Measurements from ENCODE around the gene TACO1. TPM values are rescaled to one million over a fixed set of nuclear protein-coding genes. Genes with fewer than 3 reads are reported as not detected.

TACO1 gene
- total and polyA plus RNA-seq, 2 of the 4 experiments (the other 2 are of a cell fraction) = 6.5 to 28.8 TPM

DNA sequence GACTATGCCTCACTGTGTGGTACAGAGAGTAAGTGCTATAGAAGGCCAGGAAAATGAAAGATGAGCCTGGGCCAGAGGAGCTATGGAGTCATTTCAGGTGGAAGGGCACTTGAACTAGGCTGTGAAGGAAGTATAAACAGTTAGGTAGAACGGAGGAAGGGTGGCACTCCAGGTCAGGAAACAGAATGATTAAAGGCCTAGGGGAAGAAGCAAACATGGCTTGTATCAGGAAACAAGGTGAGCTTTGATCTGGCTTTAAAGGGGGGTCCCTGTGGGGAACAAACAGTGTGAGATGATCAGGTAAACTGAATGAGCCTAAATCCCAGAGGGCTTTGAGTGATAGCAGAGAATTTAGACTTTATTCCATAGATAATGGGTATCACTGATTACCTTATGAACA lies 38.4 kb downstream of the TACO1 start:
- no peak overlapping the region for H3K4ac ChIP-seq (ENCODE audit: low read depth, low read length)
- 0 out of 2 replicates have a peak, but pooled peaks cover 3% of the 10 kb centered on the region for H4K20me1 ChIP-seq (ENCODE audit: insufficient read depth, low read length)
- H3K79me1 ChIP-seq (ENCODE audit: low read depth in 1 of 2, low read length in 2 of 2) = peaks cover 3 to 11% of the 10 kb centered on the region in 2 experiments; a peak in 2 of 4 replicates
- ATAC-seq (ENCODE audit: low read depth) (no peak), DNase-seq (no peak)
- H3K23ac ChIP-seq (ENCODE audit: low read depth, low read length) = no peak overlapping the region
- in situ Hi-C loops (cut with MboI; ENCODE audit: low sequenced_read_pairs) (no loop called here), intact Hi-C loops (cut with micrococcal nuclease) (no loop called here), dilution Hi-C loops (cut with HindIII; ENCODE audit: low sequenced_read_pairs, unreplicated experiment) (no loop called here)
- no peak overlapping the region for H2AFZ ChIP-seq (replicated peaks; ENCODE audit: low read length, poor library complexity)
- H2BK20ac ChIP-seq (ENCODE audit: low read depth, low read length) = no peak overlapping the region
- H3K14ac ChIP-seq (replicated peaks; ENCODE audit: low read depth, low read length) = no peak overlapping the region
- H2AK5ac ChIP-seq (ENCODE audit: low read depth, low read length) = no peak overlapping the region
- no peaks in the 10 kb centered on the region for H3K9me3 ChIP-seq (ENCODE audit: control insufficient read depth, insufficient read depth, low read length)
- no peak overlapping the region for H3K27ac ChIP-seq (ENCODE audit: insufficient read depth, low read length)
- H2BK5ac ChIP-seq (ENCODE audit: low read depth, low read length, poor library complexity, severe bottlenecking) = no peak overlapping the region
- no peak overlapping the region for H3K4me2 ChIP-seq (ENCODE audit: low read depth, low read length)
- no peak overlapping the region for H3K4me3 ChIP-seq (ENCODE audit: insufficient read depth, low read depth, low read length)
- H3K9me1 ChIP-seq (ENCODE audit: insufficient read depth, low read length) = peaks cover 15% of the 10 kb centered on the region; the same call in 1 of the 2 replicates
- POLR2A ChIA-PET (ENCODE audit: unreplicated experiment) = no interaction called here
- no TSS peak for BruUV-seq (replicated peaks)
- H3K9ac ChIP-seq (ENCODE audit: low read depth, low read length) = no peak overlapping the region
- no peak overlapping the region for H4K8ac ChIP-seq (ENCODE audit: low read depth in 2 of 2, low read length in 2 of 2)
- no peak overlapping the region for H4K91ac ChIP-seq (ENCODE audit: insufficient read depth, low read depth, low read length)
- H3K18ac ChIP-seq (ENCODE audit: low read depth, low read length) = no peak overlapping the region
- peaks cover 5% of the 10 kb centered on the region for H3K4me1 ChIP-seq (ENCODE audit: control insufficient read depth, insufficient read depth, low read length)
- H4K5ac ChIP-seq (ENCODE audit: low read depth, low read length) = no peak overlapping the region
- WGBS, 2 experiments (ENCODE audit: extremely low coverage in 2 of 2, insufficient read length in 1 of 2) = 17% methylated on average over 1 of the region's 1 CpG; no CpG with 5 or more reads in 1 of the 2 experiments
- H2BK120ac ChIP-seq (ENCODE audit: low read depth, low read length) = no peak overlapping the region
- CTCF ChIA-PET = no interaction called here
- H2AK9ac ChIP-seq (replicated peaks; ENCODE audit: low read depth, low read length, poor library complexity) = no peak overlapping the region
- no peak overlapping the region for H2BK15ac ChIP-seq (ENCODE audit: low read depth, low read length)
- no peaks in the 10 kb centered on the region for H3K27me3 ChIP-seq (ENCODE audit: control insufficient read depth, insufficient read depth, low read length)
- peaks cover 8% of the 10 kb centered on the region for H3K36me3 ChIP-seq (ENCODE audit: control insufficient read depth, insufficient read depth, low read length)
- TF ChIP-seq CEBPB (IDR thresholded peaks at IDR 0.05; ENCODE audit: low read depth, low read length) = no peak
- no peak for TF ChIP-seq POLR2A (IDR thresholded peaks at IDR 0.05; ENCODE audit: low read depth, low read length)
- no peak for TF ChIP-seq RAD21 (IDR thresholded peaks at IDR 0.05; ENCODE audit: low read length)
- no peak for TF ChIP-seq RCOR1 (IDR thresholded peaks at IDR 0.05; ENCODE audit: insufficient replicate concordance, low read length)
- no peak for TF ChIP-seq NFE2L2 (IDR thresholded peaks at IDR 0.05; ENCODE audit: low read depth, low read length)
- TF ChIP-seq FOS (IDR thresholded peaks at IDR 0.05; ENCODE audit: low read depth, low read length) = no peak
- no peak for TF ChIP-seq RFX5 (IDR thresholded peaks at IDR 0.05; ENCODE audit: low read depth, low read length)
- no peak for TF ChIP-seq MAFK (IDR thresholded peaks at IDR 0.05; ENCODE audit: low read depth, low read length)
- TF ChIP-seq, protein P1, sequence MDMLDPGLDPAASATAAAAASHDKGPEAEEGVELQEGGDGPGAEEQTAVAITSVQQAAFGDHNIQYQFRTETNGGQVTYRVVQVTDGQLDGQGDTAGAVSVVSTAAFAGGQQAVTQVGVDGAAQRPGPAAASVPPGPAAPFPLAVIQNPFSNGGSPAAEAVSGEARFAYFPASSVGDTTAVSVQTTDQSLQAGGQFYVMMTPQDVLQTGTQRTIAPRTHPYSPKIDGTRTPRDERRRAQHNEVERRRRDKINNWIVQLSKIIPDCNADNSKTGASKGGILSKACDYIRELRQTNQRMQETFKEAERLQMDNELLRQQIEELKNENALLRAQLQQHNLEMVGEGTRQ (IDR thresholded peaks at IDR 0.05; ENCODE audit: low read depth, low read length) = no peak
- TF ChIP-seq BHLHE40 (IDR thresholded peaks at IDR 0.05; ENCODE audit: low read depth, low read length) = no peak
- TF ChIP-seq, protein P2, sequence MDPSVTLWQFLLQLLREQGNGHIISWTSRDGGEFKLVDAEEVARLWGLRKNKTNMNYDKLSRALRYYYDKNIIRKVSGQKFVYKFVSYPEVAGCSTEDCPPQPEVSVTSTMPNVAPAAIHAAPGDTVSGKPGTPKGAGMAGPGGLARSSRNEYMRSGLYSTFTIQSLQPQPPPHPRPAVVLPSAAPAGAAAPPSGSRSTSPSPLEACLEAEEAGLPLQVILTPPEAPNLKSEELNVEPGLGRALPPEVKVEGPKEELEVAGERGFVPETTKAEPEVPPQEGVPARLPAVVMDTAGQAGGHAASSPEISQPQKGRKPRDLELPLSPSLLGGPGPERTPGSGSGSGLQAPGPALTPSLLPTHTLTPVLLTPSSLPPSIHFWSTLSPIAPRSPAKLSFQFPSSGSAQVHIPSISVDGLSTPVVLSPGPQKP (IDR thresholded peaks at IDR 0.05; ENCODE audit: borderline replicate concordance, low read depth, low read length) = no peak
- TF ChIP-seq MXI1 (IDR thresholded peaks at IDR 0.05; ENCODE audit: borderline replicate concordance, low read depth, low read length) = no peak
- TF ChIP-seq MAZ (IDR thresholded peaks at IDR 0.05; ENCODE audit: borderline replicate concordance, low read depth, low read length) = no peak
- no peak for TF ChIP-seq CHD1 (IDR thresholded peaks at IDR 0.05; ENCODE audit: low read depth, low read length)
- TF ChIP-seq, protein P3, sequence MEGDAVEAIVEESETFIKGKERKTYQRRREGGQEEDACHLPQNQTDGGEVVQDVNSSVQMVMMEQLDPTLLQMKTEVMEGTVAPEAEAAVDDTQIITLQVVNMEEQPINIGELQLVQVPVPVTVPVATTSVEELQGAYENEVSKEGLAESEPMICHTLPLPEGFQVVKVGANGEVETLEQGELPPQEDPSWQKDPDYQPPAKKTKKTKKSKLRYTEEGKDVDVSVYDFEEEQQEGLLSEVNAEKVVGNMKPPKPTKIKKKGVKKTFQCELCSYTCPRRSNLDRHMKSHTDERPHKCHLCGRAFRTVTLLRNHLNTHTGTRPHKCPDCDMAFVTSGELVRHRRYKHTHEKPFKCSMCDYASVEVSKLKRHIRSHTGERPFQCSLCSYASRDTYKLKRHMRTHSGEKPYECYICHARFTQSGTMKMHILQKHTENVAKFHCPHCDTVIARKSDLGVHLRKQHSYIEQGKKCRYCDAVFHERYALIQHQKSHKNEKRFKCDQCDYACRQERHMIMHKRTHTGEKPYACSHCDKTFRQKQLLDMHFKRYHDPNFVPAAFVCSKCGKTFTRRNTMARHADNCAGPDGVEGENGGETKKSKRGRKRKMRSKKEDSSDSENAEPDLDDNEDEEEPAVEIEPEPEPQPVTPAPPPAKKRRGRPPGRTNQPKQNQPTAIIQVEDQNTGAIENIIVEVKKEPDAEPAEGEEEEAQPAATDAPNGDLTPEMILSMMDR (conservative IDR thresholded peaks at IDR 0.05; ENCODE audit: low read depth, low read length) = no peak
- no peak for TF ChIP-seq SMC3 (IDR thresholded peaks at IDR 0.05; ENCODE audit: low read depth, low read length)
- no peak overlapping the region for H3K56ac ChIP-seq (ENCODE audit: extremely low read depth, insufficient read depth, low read length)
